ENCODE data around the gene P3R3URF.

The P3R3URF gene

DNA sequence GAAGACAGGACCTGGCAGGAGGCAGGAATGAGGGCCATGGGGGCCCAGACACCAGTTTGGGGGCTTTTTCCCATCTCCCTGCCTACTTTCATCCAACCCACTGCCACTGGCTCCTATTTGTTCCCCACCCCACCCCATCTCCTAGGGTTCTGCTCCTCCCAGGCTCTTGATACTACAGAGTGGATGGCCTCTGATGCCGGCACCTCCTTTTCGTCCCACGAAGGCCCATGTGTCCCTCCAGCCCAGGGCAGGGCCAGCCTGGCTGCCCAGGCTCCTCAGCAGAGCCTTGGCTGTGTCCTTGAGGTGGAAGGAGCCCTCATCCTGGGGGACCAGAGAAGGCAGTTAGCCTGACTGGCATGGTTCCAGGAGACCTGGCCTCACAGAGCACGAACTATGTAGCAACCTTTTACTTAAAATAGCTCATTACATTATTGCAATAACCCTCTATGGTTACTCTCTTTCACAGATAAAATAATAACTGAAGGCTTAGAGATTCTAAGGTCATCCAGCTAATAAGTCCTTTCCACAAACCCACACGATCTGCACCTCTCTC, 18.4 kb upstream of the P3R3URF start:
- no peak for TF ChIP-seq CTCF (IDR thresholded peaks at IDR 0.05; ENCODE audit: control insufficient read depth, insufficient read depth, low read depth, low read length, missing control alignments)
- no peak for DNase-seq (ENCODE audit: low read depth)
- no peak overlapping the region for H3K4me3 ChIP-seq (ENCODE audit: control insufficient read depth, low read depth, low read length)

DNA sequence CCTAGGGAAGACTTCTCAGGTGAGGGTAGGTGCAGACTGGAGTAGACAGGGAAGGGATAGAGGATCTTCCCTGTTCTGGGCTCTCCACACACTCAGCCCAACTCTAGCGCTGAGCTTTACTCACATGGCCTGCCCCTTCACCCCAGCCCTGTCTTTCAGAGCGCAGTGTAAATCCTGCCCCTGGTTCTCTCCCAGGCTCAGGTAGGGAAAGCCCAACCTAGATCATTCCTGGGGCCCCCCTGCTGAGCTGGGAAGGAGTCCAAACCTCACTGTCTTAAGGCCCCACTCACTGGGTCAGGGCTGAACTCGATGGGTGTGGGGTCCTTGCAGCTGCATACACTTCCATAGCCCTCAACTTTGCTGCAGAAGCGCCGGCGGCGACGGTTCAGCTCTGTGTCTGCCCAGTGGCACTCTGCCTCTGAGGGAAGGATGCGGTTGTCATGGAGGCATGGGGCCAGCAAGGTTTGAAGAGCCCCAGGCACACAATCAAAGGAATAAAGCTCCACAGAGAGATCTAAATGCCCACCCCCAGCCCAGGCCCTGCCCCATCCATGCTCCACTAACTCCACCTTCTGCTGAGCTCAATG, 17.8 kb upstream of the P3R3URF start:
- DNase-seq (ENCODE audit: low read depth): no peak
- H3K4me3 ChIP-seq (ENCODE audit: control insufficient read depth, low read depth, low read length): no peak overlapping the region
- TF ChIP-seq CTCF (IDR thresholded peaks at IDR 0.05; ENCODE audit: control insufficient read depth, insufficient read depth, low read depth, low read length, missing control alignments): no peak

- no peak for DNase-seq (ENCODE audit: low read depth)
- no peak for TF ChIP-seq CTCF (IDR thresholded peaks at IDR 0.05; ENCODE audit: control insufficient read depth, insufficient read depth, low read depth, low read length, missing control alignments)
- no peak overlapping the region for H3K4me3 ChIP-seq (ENCODE audit: control insufficient read depth, low read depth, low read length)
Measured at GRCh38 chr1:46193285-46193684, 17.0 kb upstream of the P3R3URF start.

GRCh38 chr1:46192171-46192570, 15.9 kb upstream of the P3R3URF start:
- DNase-seq (ENCODE audit: low read depth): no peak
- no peak overlapping the region for H3K4me3 ChIP-seq (ENCODE audit: control insufficient read depth, low read depth, low read length)
- TF ChIP-seq CTCF (IDR thresholded peaks at IDR 0.05; ENCODE audit: control insufficient read depth, insufficient read depth, low read depth, low read length, missing control alignments): no peak

- no peak overlapping the region for H3K4me3 ChIP-seq (ENCODE audit: control insufficient read depth, low read depth, low read length)
- no peak for TF ChIP-seq CTCF (IDR thresholded peaks at IDR 0.05; ENCODE audit: control insufficient read depth, insufficient read depth, low read depth, low read length, missing control alignments)
- no peak for DNase-seq (ENCODE audit: low read depth)
Measured at GRCh38 chr1:46191033-46191701, 14.9 kb upstream of the P3R3URF start.

- H3K4me3 ChIP-seq (ENCODE audit: control insufficient read depth, low read depth, low read length): no peak overlapping the region
- TF ChIP-seq CTCF (IDR thresholded peaks at IDR 0.05; ENCODE audit: control insufficient read depth, insufficient read depth, low read depth, low read length, missing control alignments): no peak
- DNase-seq (ENCODE audit: low read depth): no peak
Measured at GRCh38 chr1:46190539-46190938, 14.3 kb upstream of the P3R3URF start.
